Neural progenitor cell (in vitro differentiated cells): ENCODE data around the gene CAPN2. TPM values are rescaled to one million over a fixed set of nuclear protein-coding genes. Genes with fewer than 3 reads are reported as not detected.

Source experiments
- DNase-seq: peaks from one replicate; pipeline ENCODE4 v3.0.0-alpha.2; 2016; ENCODE audit warnings: low spot score
- H2AFZ ChIP-seq: fragments of 200-600 bp; sonication (generic); replicated peaks from 2 replicates; pipeline ENCODE4 v1.6.1; 2016; ENCODE audit warnings: antibody characterized with exemption
- H3F3A ChIP-seq: fragments of 200-600 bp; sonication (generic); 2 replicates; pipeline ENCODE4 v1.6.1; 2016; ENCODE audit warnings: antibody characterized with exemption, low read depth
- H3K27ac ChIP-seq: fragments of 200-600 bp; sonication (generic); 2 replicates; pipeline ENCODE4 v1.5.1; 2016; ENCODE audit warnings: mild to moderate bottlenecking
- H3K27me3 ChIP-seq: fragments of 200-600 bp; sonication (generic); 2 replicates; pipeline ENCODE4 v1.6.1; 2016; ENCODE audit warnings: mild to moderate bottlenecking, moderate library complexity
- H3K36me3 ChIP-seq: fragments of 200-600 bp; sonication (generic); 2 replicates; pipeline ENCODE4 v1.5.1; 2016
- H3K4me1 ChIP-seq: fragments of 200-600 bp; sonication (generic); 2 replicates; pipeline ENCODE4 v1.6.1; 2016; ENCODE audit warnings: mixed run types
- H3K4me2 ChIP-seq: fragments of 200-600 bp; sonication (generic); 2 replicates; pipeline ENCODE4 v1.6.1; 2016
- H3K4me3 ChIP-seq: fragments of 200-600 bp; sonication (generic); 2 replicates; pipeline ENCODE4 v1.5.1; 2016
- H3K79me2 ChIP-seq: fragments of 200-600 bp; sonication (generic); 2 replicates; pipeline ENCODE4 v1.6.1; 2016; ENCODE audit warnings: low read depth
- H3K9ac ChIP-seq: fragments of 200-600 bp; sonication (generic); 2 replicates; pipeline ENCODE4 v1.6.1; 2016
- H3K9me3 ChIP-seq: fragments of 200-600 bp; sonication (generic); 2 replicates; pipeline ENCODE4 v1.5.1; 2016; ENCODE audit warnings: low read depth
- H4K20me1 ChIP-seq: fragments of 200-600 bp; sonication (generic); 2 replicates; pipeline ENCODE4 v1.6.1; 2016; ENCODE audit warnings: low read depth
- H3K27ac Mint-ChIP-seq: 3 replicates; pipeline ENCODE4 v1.8.0; 2021; ENCODE audit warnings: mixed read lengths
- H3K27me3 Mint-ChIP-seq: 2 replicates; pipeline ENCODE4 v1.8.0; 2022; ENCODE audit warnings: low read depth, mild to moderate bottlenecking, inconsistent platforms, moderate library complexity, mixed read lengths; ENCODE audit not compliant: insufficient read depth
- H3K36me3 Mint-ChIP-seq: 3 replicates; pipeline ENCODE4 v1.8.0; 2021; ENCODE audit warnings: mixed read lengths
- H3K4me1 Mint-ChIP-seq: 3 replicates; pipeline ENCODE4 v1.8.0; 2021; ENCODE audit warnings: mixed read lengths
- H3K4me3 Mint-ChIP-seq: 3 replicates; pipeline ENCODE4 v1.8.0; 2021; ENCODE audit warnings: mild to moderate bottlenecking, moderate library complexity, mixed read lengths
- H3K9me3 Mint-ChIP-seq: 3 replicates; pipeline ENCODE4 v1.8.0; 2020; ENCODE audit warnings: mixed read lengths
- CTCF ChIP-seq: fragments of 200-600 bp; sonication (generic); IDR thresholded peaks from 2 replicates; pipeline ENCODE4 v1.5.1; 2017; ENCODE audit warnings: antibody characterized with exemption, mild to moderate bottlenecking
- EZH2 ChIP-seq: fragments of 200-600 bp; sonication (generic); IDR thresholded peaks from 2 replicates; pipeline ENCODE4 v1.6.1; 2017; ENCODE audit warnings: antibody characterized with exemption, mild to moderate bottlenecking, moderate library complexity
- EZH2phosphoT487 ChIP-seq: fragments of 200-600 bp; sonication (generic); IDR thresholded peaks from 2 replicates; pipeline ENCODE4 v1.6.1; 2017; ENCODE audit warnings: antibody characterized with exemption
- total RNA-seq: library from RNA; depleted of rRNA; stranded (reverse); fragments of >200 nt; gene quantifications from 2 replicates; pipeline ENCODE4 v1.2.3, GENCODE V29; 2015; ENCODE audit warnings: low replicate concordance

Gene CAPN2
- 61.7 and 64.2 TPM in 2 replicates for total RNA-seq

GRCh38 chr1:223712194-223712849, at the start of gene CAPN2:
CAPN2 (plus strand) TSS chr1:223712539; CDS start chr1:223712641, 102 bp downstream.
- Histone ChIP-seq H4K20me1 (peaks cover 9% of the 10 kb centered on the region), H3K4me2 (peak within 1 kb of the TSS; percentile 99), H2AFZ (peak within 1 kb of the TSS; percentile 75), H3K9ac (peak within 1 kb of the TSS; percentile 77), H3K36me3 (no peaks in the 10 kb centered on the region), H3K27ac (no peak within 1 kb of the TSS), H3K27me3 (peaks cover 18% of the 10 kb centered on the region), H3K4me1 (peaks cover 6% of the 10 kb centered on the region), H3K79me2 (no peaks in the 10 kb centered on the region), H3K9me3 (no peaks in the 10 kb centered on the region), H3F3A (peaks cover 10% of the 10 kb centered on the region), H3K4me3 (peak within 1 kb of the TSS; percentile 95)
- Mint-ChIP-seq H3K27me3 (peaks cover 11% of the 10 kb centered on the region), H3K27ac (peak within 1 kb of the TSS; percentile 97), H3K4me1 (peaks cover 34% of the 10 kb centered on the region), H3K4me3 (peak within 1 kb of the TSS; percentile 97), H3K36me3 (peaks cover 4% of the 10 kb centered on the region), H3K9me3 (no peaks in the 10 kb centered on the region)
- peak; percentile 25 for TF ChIP-seq EZH2
- peak; percentile 66 for TF ChIP-seq CTCF
- no peak for TF ChIP-seq EZH2phosphoT487
- peak; percentile 92 for DNase-seq

DNA sequence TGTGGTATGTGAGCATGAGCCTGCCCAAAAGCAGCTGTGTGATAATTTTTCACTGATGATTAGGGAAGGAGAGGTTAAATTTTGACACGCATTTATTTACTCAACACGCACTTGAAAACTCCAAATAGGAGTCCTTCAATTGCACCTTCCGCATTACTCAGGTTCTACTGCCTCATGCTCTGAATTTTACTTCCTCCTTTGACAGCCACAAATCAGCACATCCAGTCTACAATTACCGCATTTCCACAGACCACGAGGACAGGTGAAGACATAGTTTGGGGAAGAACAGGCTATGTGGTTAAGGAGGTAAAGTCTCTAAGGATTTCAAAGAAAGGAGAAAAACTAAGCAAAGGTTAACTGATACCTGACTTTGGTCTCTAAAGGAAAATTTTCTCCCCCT, 49.4 kb upstream of the CAPN2 start:
- no peaks in the 10 kb centered on the region for H4K20me1 ChIP-seq
- no peak for TF ChIP-seq CTCF
- no peaks in the 10 kb centered on the region for H3K36me3 ChIP-seq
- H3K27ac ChIP-seq, result no peak overlapping the region
- H3F3A ChIP-seq, result no peaks in the 10 kb centered on the region
- no peak overlapping the region for H3K4me2 ChIP-seq
- H2AFZ ChIP-seq, result no peak overlapping the region
- Mint-ChIP-seq H3K9me3 (no peaks in the 10 kb centered on the region), H3K4me3 (no peak overlapping the region), H3K27me3 (peaks cover 14% of the 10 kb centered on the region), H3K27ac (no peak overlapping the region), H3K36me3 (no peaks in the 10 kb centered on the region), H3K4me1 (no peaks in the 10 kb centered on the region)
- no peaks in the 10 kb centered on the region for H3K4me1 ChIP-seq
- no peak for DNase-seq
- H3K27me3 ChIP-seq, result no peaks in the 10 kb centered on the region
- H3K9ac ChIP-seq, result no peak overlapping the region
- no peaks in the 10 kb centered on the region for H3K9me3 ChIP-seq
- no peaks in the 10 kb centered on the region for H3K79me2 ChIP-seq
- no peak overlapping the region for H3K4me3 ChIP-seq

- Histone ChIP-seq H3K4me2 (no peak overlapping the region), H3K27ac (no peak overlapping the region), H3K4me3 (no peak overlapping the region), H3K4me1 (no peaks in the 10 kb centered on the region), H3K9me3 (no peaks in the 10 kb centered on the region), H2AFZ (no peak overlapping the region), H3K79me2 (no peaks in the 10 kb centered on the region), H3K27me3 (no peaks in the 10 kb centered on the region), H3K36me3 (no peaks in the 10 kb centered on the region), H4K20me1 (no peaks in the 10 kb centered on the region), H3K9ac (no peak overlapping the region), H3F3A (no peaks in the 10 kb centered on the region)
- H3K27me3 Mint-ChIP-seq, result peaks cover 14% of the 10 kb centered on the region
- no peaks in the 10 kb centered on the region for H3K36me3 Mint-ChIP-seq
- no peak overlapping the region for H3K27ac Mint-ChIP-seq
- no peaks in the 10 kb centered on the region for H3K9me3 Mint-ChIP-seq
- no peaks in the 10 kb centered on the region for H3K4me1 Mint-ChIP-seq
- no peak for TF ChIP-seq EZH2
- TF ChIP-seq CTCF, result no peak
- no peak for TF ChIP-seq EZH2phosphoT487
- no peak for DNase-seq
- no peak overlapping the region for H3K4me3 Mint-ChIP-seq
Observed at GRCh38 chr1:223664106-223664505, 48.2 kb upstream of the CAPN2 start.
